ENCODE measurements around the gene ARHGEF26.

ARHGEF26 gene

GRCh38 chr3:154275965-154276364 is 154.8 kb downstream of the ARHGEF26 start:
- DNase-seq, result no peak

- no peak for DNase-seq
These were observed 159.0 kb downstream of the ARHGEF26 start for GRCh38 chr3:154280161-154280560.

GRCh38 chr3:154285221-154285620 is 164.0 kb downstream of the ARHGEF26 start:
- no peak for DNase-seq

- no peak for DNase-seq
These were observed 169.0 kb downstream of the ARHGEF26 start for GRCh38 chr3:154290187-154290586.

GRCh38 chr3:154294016-154294415 is 172.8 kb downstream of the ARHGEF26 start:
- DNase-seq, result no peak

- no peak for DNase-seq
These were observed 180.4 kb downstream of the ARHGEF26 start for GRCh38 chr3:154301561-154301960.

GRCh38 chr3:154304116-154304786 is 183.1 kb downstream of the ARHGEF26 start:
- DNase-seq, result no peak

GRCh38 chr3:154304936-154305335 is 183.7 kb downstream of the ARHGEF26 start:
- no peak for DNase-seq

- DNase-seq, result no peak
These were observed 186.2 kb downstream of the ARHGEF26 start for GRCh38 chr3:154307363-154307762.
